MM.1S (cell line): ENCODE data around the gene ADIPOR2.
"Not testable (repeated sequence)": the region's sequence is repeated elsewhere in the genome, so short reads cannot be mapped to it uniquely, and the experiment has no call there.

Source experiments
- EZH2 ChIP-seq: fragments of 300-600 bp; sonication (generic); optimal IDR thresholded peaks from 2 replicates; pipeline ENCODE3; 2017; ENCODE audit warnings: low read depth, mild to moderate bottlenecking, antibody characterized with exemption, low read length, mixed read lengths
- TF ChIP-seq, protein P1 (sequence below): fragments of 300-600 bp; sonication (generic); IDR thresholded peaks from 2 replicates; pipeline ENCODE4 v1.5.1; 2016; ENCODE audit warnings: antibody characterized with exemption, low read length, mixed read lengths

DNA sequence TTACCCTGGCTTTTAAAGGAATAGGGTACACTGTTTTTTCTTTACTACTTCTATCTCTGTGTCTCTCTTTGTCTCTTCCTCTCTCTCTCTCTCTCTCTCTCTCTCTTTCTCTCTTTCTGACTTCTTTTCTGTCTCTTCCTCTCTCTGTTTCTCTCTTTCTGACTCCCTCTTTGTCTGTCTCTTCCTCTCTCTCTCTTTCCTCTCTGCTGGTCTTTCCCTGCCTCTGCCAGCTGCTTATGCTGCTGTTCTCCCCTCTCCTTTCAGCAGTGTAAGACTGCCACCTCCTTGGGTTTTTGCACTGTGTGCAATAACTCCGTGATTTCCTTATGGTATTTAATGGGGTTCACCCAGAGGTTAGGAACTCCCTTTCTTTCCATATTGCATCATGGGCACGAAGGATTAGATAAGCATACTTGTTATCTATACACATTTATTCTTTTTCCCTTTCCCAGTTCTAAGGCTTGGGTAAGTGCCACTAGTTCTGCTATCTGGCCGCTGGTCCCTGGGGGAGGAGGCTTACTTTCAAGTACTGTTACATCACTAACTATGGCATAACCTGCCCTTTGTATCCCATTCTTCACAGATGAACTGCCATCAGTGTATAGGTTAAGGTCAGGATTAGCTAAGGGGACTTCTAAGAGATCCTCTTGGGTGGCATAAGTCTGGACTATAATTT lies 20.8 kb downstream of the ADIPOR2 start:
- TF ChIP-seq, protein P1, sequence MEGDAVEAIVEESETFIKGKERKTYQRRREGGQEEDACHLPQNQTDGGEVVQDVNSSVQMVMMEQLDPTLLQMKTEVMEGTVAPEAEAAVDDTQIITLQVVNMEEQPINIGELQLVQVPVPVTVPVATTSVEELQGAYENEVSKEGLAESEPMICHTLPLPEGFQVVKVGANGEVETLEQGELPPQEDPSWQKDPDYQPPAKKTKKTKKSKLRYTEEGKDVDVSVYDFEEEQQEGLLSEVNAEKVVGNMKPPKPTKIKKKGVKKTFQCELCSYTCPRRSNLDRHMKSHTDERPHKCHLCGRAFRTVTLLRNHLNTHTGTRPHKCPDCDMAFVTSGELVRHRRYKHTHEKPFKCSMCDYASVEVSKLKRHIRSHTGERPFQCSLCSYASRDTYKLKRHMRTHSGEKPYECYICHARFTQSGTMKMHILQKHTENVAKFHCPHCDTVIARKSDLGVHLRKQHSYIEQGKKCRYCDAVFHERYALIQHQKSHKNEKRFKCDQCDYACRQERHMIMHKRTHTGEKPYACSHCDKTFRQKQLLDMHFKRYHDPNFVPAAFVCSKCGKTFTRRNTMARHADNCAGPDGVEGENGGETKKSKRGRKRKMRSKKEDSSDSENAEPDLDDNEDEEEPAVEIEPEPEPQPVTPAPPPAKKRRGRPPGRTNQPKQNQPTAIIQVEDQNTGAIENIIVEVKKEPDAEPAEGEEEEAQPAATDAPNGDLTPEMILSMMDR, result not testable (repeated sequence)
- TF ChIP-seq EZH2, result not testable (repeated sequence)
